GM21381 (cell line): ENCODE results near the gene MBLAC1.

Experiments used
- ATAC-seq: cut with Tn5 transposase; IDR thresholded peaks from one replicate; pipeline ENCODE4 v1.9.1; 2021; ENCODE audit warnings: mild to moderate bottlenecking, moderate library complexity; ENCODE audit not compliant: unreplicated experiment

MBLAC1 gene

GRCh38 chr7:100152937-100153666 is 26.3 kb downstream of the MBLAC1 start:
- ATAC-seq = no peak

- ATAC-seq = no peak
These were observed 27.2 kb downstream of the MBLAC1 start for GRCh38 chr7:100153708-100154535.

- ATAC-seq = no peak
These were observed 28.1 kb downstream of the MBLAC1 start for GRCh38 chr7:100154651-100155491.

DNA sequence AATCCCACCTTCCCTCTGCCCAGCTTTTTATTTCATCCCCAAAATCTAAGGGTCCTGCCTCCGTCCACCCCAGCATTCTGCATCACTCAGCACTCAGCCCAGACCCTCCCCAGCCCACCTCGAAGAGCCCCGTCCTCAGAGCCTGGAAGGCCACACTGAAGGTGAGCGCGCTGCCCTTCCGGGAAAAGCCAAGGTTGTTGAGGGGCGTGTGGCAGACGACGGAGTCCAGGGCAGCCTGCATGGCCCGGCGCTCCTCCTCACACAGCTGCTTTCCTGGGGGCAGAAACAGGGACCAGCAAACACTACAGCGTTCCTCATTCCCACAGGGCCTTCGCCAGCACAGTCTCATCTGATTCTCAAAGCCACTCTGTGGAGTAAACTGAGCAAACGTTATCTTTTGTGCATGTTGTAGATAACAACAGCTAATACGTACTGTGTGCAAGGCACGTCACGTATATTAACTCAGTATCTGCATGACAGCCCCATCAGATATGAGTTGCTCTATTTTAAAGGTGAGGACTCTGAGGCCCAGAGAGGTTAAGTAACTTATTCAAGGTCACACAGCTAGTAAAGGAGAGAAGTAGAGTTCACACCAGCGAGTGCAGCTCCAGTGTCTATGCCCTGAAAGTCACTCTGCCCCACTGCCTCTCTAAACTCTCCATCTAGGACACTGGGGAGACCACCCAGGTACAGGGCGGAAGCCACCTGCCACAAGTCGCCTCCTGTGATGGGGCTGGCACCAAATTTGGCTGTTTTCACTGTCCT is 29.0 kb downstream of the MBLAC1 start:
- ATAC-seq = no peak

DNA sequence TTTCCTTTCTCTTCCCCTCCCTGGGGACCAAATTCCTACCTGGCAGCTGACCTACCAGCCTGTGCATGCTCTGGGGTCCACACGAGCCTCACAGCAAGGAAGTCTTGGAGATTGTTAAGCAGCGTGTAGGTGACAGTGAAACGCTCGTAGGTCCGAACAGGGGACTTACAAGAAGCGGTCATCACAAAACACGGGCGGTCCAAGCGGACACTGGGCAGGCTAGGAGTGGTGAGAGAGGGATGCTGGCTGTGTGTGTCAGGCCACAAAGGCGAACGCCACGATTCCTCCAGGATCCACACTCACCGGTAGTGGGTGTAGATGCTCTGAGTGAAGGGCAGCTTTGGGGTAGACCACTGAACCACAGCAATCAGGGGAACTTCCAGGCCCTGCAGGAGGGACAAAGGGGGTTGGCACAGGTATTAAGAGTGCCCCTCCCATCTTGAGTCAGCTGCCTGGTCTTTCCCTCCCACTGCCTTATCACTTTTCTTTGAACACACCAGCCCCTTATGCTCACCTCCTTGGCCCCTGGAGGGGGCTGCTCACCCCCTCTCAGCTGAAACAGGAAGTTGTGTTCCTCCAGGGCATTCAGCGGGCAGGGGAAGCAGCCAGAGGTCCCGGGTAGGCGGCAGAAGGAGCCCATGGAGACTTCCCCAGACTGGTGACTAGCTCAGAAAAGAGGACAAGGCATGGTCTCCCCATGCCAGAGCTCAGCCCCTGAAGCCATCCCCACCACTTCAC is 29.7 kb downstream of the MBLAC1 start:
- ATAC-seq = no peak

- ATAC-seq = no peak
These were observed 30.2 kb downstream of the MBLAC1 start for GRCh38 chr7:100157069-100157333.

- ATAC-seq = no peak
These were observed 30.8 kb downstream of the MBLAC1 start for GRCh38 chr7:100157334-100158228.

- ATAC-seq = peak; percentile 80
These were observed 31.7 kb downstream of the MBLAC1 start, which contains the start of gene TRAPPC14 for GRCh38 chr7:100158229-100159098. TSS of gene TRAPPC14 (minus strand) at chr7:100158723. CDS start at chr7:100158499, 224 bp downstream.

GRCh38 chr7:100159099-100159623 is 32.4 kb downstream of the MBLAC1 start:
- no peak for ATAC-seq

GRCh38 chr7:100160067-100160466 is 33.3 kb downstream of the MBLAC1 start:
- no peak for ATAC-seq

GRCh38 chr7:100163006-100163531 is 36.3 kb downstream of the MBLAC1 start:
- no peak for ATAC-seq

DNA sequence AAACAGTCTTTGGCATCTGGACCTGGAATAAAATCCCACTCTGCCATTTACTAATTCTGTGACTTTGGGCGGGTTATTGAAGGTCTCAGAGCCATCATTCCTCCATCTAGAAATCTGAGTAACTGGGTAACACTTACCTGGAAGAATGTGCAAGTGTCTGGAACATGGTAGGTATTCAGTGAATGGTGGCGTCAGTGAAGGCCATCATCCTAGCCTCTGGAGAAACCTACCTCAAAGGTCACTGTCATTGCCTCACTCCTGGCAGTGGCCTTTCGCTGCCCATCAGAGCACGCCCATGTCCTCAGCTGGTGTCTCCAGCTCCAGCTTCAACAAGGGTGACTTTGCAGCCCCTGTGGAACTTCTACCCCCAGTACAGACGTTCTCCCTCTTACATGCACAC is 37.1 kb downstream of the MBLAC1 start:
- ATAC-seq = no peak

DNA sequence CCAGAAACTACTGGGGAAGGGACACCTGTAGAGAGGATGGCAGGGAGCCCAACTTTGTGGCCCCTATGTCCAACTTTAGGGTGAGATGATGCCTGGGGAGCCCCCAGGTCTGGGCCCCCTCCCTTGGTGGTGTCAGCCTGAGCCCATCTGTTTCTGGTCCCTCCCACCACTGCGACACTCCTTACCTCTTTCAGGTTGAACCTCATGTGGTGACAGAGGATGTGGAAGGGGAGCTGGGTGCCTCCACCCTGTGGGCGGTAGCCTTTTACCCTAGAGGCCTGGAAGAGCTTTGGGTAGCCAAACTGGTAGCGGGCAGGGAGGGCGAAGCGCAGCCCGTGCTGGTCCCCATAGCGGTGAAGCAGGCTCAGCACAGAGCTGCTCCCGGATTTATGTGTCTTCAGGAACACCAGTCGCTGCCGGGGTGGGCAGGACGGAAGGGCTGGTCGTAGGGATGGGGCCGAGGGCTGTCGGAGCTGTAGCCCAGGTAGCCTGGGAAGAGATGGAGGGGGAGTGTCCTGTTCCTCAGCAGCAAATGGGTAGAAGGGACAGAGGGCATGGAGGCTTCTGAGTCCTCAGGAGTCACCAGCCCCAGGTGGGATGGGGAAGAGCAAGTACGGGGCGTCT is 39.7 kb downstream of the MBLAC1 start:
- no peak for ATAC-seq

DNA sequence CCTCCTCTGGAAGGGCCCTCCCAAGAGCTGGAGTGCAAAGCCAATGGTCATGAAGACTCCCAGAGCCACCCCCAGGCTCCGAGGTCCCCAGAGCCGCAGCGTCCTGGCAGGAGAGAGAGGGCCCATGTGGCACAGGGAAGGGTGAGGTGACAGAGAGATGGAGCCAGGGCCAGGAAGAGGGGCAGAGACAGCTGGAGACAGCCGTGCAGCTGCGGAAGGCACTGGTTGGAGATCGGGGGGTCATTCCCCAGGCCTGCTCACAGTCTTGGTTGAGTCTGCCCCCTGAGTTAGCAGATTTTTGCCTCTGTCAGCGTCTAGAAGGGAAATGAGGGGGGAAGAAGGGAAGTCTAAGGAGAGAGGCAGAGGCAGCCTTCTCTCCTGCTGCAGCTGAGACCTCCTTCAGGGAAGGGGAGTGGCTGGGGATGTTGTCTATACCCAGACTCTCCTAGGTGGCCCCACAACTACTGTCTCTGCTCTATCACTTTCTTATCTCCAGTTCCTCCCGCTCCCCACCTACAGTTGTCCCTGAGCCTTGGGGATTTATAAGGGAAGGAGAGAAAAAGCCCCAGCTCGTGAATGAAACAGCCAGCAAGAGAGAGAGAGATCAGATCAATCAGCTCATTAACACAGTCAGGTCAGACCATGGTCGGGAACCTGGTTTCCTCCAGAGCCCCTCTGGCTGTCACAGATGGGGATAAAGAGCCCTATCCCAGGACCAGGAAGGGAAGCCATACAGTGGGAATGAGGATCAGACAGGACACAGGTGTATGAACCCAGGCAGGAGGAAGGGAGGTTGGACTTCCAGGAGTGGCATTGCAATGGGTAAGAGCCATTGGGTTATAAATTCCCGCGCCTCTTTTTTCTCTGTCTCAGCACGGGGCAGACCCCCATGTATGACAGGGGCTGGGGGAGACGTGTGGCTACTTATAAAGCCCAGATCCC is 40.5 kb downstream of the MBLAC1 start:
- ATAC-seq = no peak

GRCh38 chr7:100167912-100168323 is 41.2 kb downstream of the MBLAC1 start:
- no peak for ATAC-seq
